Cerebellar cortex (tissue), 1 donor: ENCODE results near the gene MXRA8.

Source experiments
- DNase-seq: peaks from one replicate; pipeline ENCODE4 v3.0.0-alpha.2; 2015; ENCODE audit warnings: low spot score

The MXRA8 gene

GRCh38 chr1:1307261-1307922, 51.0 kb downstream of the MXRA8 start:
- DNase-seq = peak; percentile 19

- peak; percentile 26 for DNase-seq
These were observed 51.6 kb downstream of the MXRA8 start for GRCh38 chr1:1306661-1307260.

GRCh38 chr1:1306070-1306660, 52.2 kb downstream of the MXRA8 start:
- peak; percentile 50 for DNase-seq

- peak; percentile 42 for DNase-seq
These were observed 52.9 kb downstream of the MXRA8 start for GRCh38 chr1:1305300-1306069.

- DNase-seq = peak; percentile 92
These were observed 53.7 kb downstream of the MXRA8 start for GRCh38 chr1:1304331-1305299.

GRCh38 chr1:1303736-1304135, 54.6 kb downstream of the MXRA8 start:
- peak; percentile 31 for DNase-seq

GRCh38 chr1:1302951-1303509, 55.3 kb downstream of the MXRA8 start:
- peak; percentile 28 for DNase-seq
